HG03175 (cell line): Measurements from ENCODE around the gene SMAD3.

ENCODE experiments used
- ATAC-seq: cut with Tn5 transposase; IDR thresholded peaks from one replicate; pipeline ENCODE4 v1.9.1; 2021; ENCODE audit warnings: mild to moderate bottlenecking, moderate library complexity; ENCODE audit not compliant: unreplicated experiment

Gene SMAD3

GRCh38 chr15:67216859-67217258, 151.5 kb downstream of the SMAD3 start:
- ATAC-seq = no peak

- ATAC-seq = no peak
Observed at GRCh38 chr15:67218428-67218827, 153.0 kb downstream of the SMAD3 start.

GRCh38 chr15:67219288-67219687, 153.9 kb downstream of the SMAD3 start:
- no peak for ATAC-seq

- ATAC-seq = no peak
Observed at GRCh38 chr15:67224889-67225288, 159.5 kb downstream of the SMAD3 start.

GRCh38 chr15:67225336-67225735, 159.9 kb downstream of the SMAD3 start:
- ATAC-seq = no peak

GRCh38 chr15:67227431-67227830, 162.0 kb downstream of the SMAD3 start:
- ATAC-seq = no peak

- no peak for ATAC-seq
Observed at GRCh38 chr15:67227846-67228245, 162.4 kb downstream of the SMAD3 start.

GRCh38 chr15:67228286-67228685, 162.9 kb downstream of the SMAD3 start:
- ATAC-seq = no peak

- ATAC-seq = no peak
Observed at GRCh38 chr15:67230504-67230903, 165.1 kb downstream of the SMAD3 start.

GRCh38 chr15:67232591-67232990, 167.2 kb downstream of the SMAD3 start:
- ATAC-seq = no peak

- ATAC-seq = peak; percentile 26
Observed at GRCh38 chr15:67240235-67241131, 175.1 kb downstream of the SMAD3 start.

- ATAC-seq = peak; percentile 87
Observed at GRCh38 chr15:67241132-67241855, 175.9 kb downstream of the SMAD3 start.

- no peak for ATAC-seq
Observed at GRCh38 chr15:67242708-67243111, 177.3 kb downstream of the SMAD3 start.
